HG03460 (cell line): Measurements from ENCODE around the gene RPA1.
"Not testable (repeated sequence)": the region's sequence is repeated elsewhere in the genome, so short reads cannot be mapped to it uniquely, and the experiment has no call there.

Source experiments
- ATAC-seq: cut with Tn5 transposase; IDR thresholded peaks from one replicate; pipeline ENCODE4 v1.9.1; 2021; ENCODE audit not compliant: unreplicated experiment

Gene RPA1

DNA sequence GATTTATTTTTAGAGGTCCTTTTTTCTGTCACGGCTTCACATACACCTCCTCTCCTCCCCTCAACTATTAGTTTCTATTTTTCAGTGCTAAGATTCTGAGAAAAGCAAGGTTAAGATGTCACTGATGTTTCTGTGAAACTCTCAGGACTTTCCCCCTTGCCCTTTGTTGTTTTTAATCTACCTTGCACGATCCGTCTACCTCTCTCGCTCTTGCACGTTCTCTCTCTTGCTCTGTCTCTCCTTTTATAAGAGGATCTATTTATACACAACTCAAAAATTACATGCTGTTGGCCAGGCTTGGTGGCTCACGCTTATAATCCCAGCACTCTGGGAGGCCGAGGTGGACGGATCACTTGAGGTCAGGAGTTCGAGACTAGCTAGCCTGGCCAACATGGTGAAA is 43.6 kb downstream of the RPA1 start:
- ATAC-seq, result no peak

DNA sequence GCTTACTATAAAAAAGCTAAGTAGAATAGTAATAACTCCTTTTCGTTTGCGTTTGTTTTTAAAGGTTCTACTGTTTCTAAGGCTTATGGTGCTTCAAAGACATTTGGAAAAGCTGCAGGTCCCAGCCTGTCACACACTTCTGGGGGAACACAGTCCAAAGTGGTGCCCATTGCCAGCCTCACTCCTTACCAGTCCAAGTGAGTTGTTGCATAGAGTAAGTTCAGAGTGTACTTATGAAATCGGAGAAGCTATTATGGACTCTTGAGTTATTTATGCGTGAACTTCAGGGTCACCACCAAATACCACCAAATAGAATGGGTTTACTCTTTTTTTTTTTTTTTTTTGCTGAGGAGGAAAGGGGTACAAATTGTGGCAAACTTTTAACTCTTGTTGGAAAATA is 45.8 kb downstream of the RPA1 start:
- ATAC-seq, result no peak

DNA sequence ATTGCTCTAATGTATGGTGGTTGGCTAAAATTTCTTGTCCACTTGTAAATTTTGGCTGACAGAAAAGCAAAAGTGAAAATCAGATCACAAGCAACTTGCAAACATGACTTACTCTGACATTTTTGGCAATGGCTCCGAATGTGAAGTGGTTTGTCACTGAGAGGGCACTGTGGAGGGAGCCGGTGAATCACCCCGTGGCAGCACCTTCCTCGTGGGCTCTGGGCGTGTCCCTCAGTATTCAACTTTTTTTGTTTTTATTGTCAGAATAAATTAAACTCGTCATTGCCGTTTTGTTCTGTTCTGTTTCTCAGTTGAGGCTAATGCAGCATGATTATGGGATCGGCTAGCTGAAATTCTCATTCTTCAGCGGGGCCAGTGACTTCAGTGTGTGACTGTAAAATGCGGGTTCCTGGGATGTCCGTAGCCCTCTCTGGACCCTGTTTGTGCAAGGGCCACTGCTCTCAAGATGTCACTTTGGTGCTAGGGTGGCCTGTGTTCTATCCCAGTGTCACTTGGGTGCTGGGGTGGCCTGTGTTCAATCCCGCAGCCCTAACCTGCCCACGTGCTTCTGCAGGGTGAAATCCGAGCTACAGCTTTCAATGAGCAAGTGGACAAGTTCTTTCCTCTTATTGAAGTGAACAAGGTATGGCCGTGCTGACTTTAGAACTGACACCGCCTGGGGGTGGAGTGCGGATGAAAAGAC is 48.8 kb downstream of the RPA1 start:
- ATAC-seq, result no peak

- ATAC-seq, result no peak
These were observed 51.2 kb downstream of the RPA1 start for GRCh38 chr17:1880851-1881630.

GRCh38 chr17:1882836-1883235 is 53.0 kb downstream of the RPA1 start:
- no peak for ATAC-seq

DNA sequence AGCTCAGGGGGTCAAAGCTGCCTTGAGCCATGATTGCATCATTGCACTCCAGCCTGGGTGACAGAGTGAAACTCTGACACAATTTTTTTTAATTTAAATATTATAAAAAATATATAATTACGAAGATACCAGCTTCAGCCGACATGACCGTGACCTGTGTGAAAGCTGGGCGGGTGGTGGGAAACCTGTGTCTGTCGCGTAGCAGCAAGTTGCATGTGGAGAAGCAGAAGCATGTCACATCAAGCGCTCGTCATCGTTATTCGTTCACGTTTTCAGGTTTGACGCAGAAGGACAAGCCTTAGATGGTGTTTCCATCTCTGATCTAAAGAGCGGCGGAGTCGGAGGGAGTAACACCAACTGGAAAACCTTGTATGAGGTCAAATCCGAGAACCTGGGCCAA is 53.7 kb downstream of the RPA1 start:
- ATAC-seq, result no peak

DNA sequence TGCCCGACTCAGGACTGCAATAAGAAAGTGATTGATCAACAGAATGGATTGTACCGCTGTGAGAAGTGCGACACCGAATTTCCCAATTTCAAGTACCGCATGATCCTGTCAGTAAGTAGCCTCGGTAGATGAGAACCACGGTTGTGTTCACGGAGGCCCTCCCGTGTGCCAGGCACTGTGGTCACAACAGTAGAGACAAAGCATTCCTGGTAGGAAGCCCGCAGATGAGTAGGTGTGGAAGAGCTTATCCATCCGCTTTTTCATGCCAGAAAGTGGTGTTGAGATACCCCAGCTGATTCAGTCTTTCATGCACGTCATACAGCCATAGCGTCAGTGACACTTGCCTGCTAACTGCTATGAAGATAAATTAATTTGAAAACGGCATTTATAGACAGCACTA is 58.9 kb downstream of the RPA1 start:
- ATAC-seq, result no peak

GRCh38 chr17:1890758-1891450 is 61.1 kb downstream of the RPA1 start:
- ATAC-seq, result no peak

DNA sequence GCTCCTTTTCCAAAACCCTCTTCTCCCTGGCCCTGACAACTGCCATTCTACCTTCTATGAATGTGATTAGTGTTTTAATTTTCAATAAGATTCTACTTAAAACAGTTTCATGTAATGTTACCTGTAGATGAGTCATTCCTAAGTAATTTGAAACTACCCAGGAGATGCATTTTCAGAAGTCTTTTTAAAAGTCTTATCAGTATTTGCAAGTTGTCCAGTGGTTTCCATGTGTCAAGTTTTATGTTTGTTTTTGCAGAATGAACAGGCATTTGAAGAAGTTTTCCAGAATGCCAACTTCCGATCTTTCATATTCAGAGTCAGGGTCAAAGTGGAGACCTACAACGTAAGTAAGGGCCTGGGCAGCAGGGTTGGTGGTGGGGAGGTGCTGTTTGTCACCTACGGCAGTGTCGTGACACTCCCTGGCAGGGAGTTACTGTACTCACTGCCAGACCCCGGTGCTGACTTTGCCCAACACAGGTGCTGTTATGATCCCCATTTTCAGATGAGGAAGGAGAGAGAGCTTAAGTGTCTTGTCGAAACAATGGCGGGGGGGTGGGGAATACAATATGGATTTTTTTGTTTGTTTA is 65.0 kb downstream of the RPA1 start:
- ATAC-seq, result no peak

- ATAC-seq, result not testable (repeated sequence)
These were observed 65.7 kb downstream of the RPA1 start for GRCh38 chr17:1895479-1895878.

DNA sequence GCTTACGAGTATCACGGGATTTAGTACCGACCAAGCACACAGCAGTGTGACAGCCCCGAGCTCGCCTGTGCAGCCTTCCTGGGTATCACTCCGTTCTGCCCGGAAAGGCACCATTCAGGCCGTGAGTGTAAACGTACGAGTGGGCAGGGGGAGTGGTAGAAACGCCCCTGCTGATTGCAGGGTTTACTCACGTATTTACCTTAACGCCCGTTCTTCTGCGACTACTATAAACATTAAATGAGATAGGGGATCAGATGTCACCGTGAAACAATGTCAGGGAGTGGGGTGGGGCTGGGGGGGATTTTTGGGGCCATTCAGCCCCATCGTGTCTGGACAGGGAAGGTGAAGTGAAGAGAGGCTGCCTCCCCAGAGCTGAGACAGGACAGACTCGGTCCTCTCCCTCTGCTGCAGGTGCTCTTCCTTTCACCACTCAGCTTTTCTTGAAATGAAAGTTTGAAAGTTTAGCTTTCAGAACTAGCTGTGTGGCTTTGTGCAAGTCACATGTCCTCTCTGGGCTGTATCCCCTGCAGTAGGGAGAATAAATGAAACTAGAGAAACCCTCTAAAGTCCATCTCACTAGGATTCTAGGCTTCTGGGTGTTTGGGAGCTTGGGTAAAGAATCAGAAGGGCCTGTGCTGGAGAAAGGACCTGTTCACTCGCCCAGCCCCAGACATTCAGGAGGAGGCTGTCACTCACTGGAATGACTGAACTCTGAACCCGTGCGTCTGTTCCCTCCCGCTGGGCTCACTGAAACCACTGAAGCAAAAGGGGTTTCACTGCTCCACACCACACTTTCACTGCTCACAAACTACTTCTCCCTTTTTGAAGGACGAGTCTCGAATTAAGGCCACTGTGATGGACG is 66.7 kb downstream of the RPA1 start:
- ATAC-seq, result no peak

DNA sequence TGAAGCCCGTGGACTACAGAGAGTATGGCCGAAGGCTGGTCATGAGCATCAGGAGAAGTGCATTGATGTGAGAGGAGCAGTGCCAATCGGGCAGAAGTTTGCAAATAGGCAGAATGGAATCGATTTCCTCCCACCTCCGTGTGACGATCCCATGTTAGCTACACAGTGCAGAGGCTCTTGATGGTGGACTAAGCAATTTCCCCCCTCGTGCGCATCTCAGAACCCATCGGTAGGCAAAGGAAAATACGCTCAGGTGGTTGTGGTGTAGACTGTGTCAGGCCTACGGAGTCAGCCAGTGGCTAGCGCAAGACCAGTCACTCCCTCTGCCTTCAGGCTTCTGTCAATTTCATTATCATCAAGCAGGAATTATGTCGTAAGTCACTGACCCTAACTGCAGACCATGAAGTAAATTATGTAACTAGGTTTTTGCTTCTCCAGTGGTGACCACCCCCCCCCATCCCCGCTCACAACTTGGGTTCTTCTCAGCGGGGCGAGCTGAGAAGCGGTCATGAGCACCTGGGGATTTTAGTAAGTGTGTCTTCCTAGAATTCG is 67.4 kb downstream of the RPA1 start:
- no peak for ATAC-seq

- no peak for ATAC-seq
These were observed 68.5 kb downstream of the RPA1 start for GRCh38 chr17:1898332-1898731.

- no peak for ATAC-seq
These were observed 69.1 kb downstream of the RPA1 start for GRCh38 chr17:1898872-1899271.

DNA sequence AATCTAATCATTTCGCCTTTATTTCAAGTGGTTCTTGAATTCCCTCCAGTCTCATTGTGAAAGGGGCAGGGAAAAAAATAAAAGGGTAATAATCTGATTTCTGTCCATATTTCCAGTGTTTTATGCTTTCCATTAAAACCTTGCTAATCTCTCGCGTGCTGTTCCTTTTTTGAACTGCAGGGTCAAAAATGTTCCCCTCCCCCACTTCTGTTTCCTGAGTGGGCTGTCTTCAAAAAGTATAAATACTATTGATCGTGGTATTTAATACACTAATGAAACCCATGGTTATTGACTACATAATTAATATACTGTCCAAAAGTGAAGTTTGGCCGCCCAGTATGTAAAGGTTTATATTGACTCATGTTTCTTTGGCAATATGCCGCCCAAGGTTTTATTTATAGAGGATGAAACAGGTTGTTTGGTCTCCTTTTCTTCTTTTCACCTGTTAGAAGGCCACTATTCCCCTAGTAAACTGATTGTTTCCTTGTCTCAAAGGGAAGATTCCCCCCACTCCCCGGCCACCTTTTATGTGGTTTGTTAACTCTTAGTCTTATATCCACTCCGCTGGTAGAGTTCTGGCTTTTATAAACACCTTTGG is 69.7 kb downstream of the RPA1 start:
- no peak for ATAC-seq

GRCh38 chr17:1904273-1905182 is 74.7 kb downstream of the RPA1 start:
- no peak for ATAC-seq

GRCh38 chr17:1905190-1905913 is 75.5 kb downstream of the RPA1 start:
- no peak for ATAC-seq

- ATAC-seq, result no peak
These were observed 76.9 kb downstream of the RPA1 start for GRCh38 chr17:1906662-1907101.
